ENCODE measurements around the gene BTBD9.

- TF ChIP-seq CTCF (conservative IDR thresholded peaks at IDR 0.05; ENCODE audit: low read depth, low read length) (no peak), EZH2 (IDR thresholded peaks at IDR 0.05; ENCODE audit: low read length, unreplicated experiment) (no peak)
Measured at GRCh38 chr6:38578075-38578474, 61.7 kb downstream of the BTBD9 start.

All from PC-3 (cell line).